ENCODE results near the gene ASB10.

Gene ASB10

GRCh38 chr7:151188252-151188542 is 1.1 kb upstream of the ASB10 start:
- no peak overlapping the region for H3K4me3 ChIP-seq (ENCODE audit: low read depth, low read length)
- TF ChIP-seq, protein P1, sequence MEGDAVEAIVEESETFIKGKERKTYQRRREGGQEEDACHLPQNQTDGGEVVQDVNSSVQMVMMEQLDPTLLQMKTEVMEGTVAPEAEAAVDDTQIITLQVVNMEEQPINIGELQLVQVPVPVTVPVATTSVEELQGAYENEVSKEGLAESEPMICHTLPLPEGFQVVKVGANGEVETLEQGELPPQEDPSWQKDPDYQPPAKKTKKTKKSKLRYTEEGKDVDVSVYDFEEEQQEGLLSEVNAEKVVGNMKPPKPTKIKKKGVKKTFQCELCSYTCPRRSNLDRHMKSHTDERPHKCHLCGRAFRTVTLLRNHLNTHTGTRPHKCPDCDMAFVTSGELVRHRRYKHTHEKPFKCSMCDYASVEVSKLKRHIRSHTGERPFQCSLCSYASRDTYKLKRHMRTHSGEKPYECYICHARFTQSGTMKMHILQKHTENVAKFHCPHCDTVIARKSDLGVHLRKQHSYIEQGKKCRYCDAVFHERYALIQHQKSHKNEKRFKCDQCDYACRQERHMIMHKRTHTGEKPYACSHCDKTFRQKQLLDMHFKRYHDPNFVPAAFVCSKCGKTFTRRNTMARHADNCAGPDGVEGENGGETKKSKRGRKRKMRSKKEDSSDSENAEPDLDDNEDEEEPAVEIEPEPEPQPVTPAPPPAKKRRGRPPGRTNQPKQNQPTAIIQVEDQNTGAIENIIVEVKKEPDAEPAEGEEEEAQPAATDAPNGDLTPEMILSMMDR (IDR thresholded peaks at IDR 0.05; ENCODE audit: borderline replicate concordance, insufficient read depth, low read depth, low read length) = no peak

GRCh38 chr7:151187409-151188251 is 580 bp upstream of the ASB10 start:
- no peak overlapping the region for H3K4me3 ChIP-seq (ENCODE audit: low read depth, low read length)
- TF ChIP-seq, protein P1 (IDR thresholded peaks at IDR 0.05; ENCODE audit: borderline replicate concordance, insufficient read depth, low read depth, low read length) = no peak

DNA sequence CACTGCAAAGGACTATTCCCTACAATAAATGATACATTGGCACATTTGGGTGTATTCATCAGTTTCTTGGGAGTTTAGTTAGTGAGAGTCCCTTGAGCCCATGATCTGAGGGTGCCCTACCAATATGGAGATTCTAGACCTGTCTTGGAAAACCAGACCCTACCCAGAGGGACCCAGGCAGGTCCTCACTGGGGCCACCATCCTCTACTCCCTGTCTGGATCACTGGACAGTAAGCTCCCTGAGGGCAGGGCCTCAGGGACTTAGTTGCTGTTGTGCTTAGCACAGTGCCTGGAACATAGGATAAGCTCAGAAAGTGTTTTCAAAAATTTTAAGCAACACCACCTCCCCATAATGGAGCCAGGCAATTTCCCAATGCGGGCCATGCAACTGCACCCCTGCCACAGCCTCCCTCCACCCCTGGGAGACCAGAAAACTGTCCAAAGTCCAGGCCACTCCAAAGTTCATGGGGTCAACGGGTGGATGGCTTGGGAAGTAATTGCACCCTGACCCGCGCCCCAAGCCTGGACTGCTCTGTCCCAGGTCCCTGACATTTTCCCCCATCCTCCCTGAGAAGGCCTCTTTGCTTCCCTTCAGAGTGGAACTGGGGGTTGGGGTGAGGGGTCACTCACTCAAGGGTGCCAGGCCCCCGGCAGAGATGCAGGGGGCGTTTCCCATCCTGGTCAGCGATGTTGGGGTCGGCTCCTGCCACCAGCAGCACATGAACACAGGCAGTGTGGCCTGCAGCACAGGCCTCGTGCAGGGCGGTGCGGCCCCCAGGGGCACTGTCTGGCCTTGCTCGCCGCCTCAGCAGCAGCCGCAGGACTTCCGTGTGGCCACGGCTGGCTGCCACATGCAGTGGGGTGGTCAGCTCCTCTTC is 1.0 kb downstream of the ASB10 start:
- no peak overlapping the region for H3K4me3 ChIP-seq (ENCODE audit: low read depth, low read length)
- TF ChIP-seq, protein P1 (IDR thresholded peaks at IDR 0.05; ENCODE audit: borderline replicate concordance, insufficient read depth, low read depth, low read length) = no peak

DNA sequence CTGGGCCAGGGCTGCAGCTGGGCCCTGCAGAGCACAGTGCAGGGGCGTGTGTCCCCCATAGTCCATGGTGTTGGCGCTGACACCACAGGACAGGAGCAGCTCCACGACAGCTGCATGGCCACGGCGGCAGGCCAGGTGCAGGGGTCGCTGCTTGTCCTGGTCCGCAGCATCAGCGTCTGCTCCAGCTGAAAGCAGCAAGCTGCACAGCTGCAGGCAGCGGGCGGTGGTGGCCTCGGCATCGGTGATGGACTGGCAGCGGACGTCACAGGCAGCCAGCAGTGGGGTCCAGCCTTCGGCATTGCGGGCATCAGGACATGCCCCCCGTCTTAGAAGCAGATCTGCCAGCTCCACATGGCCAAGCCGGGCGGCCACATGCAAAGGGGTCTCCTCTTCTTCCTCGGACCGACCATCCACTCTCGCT is 6.0 kb downstream of the ASB10 start:
- TF ChIP-seq, protein P1 (IDR thresholded peaks at IDR 0.05; ENCODE audit: borderline replicate concordance, insufficient read depth, low read depth, low read length) = no peak
- no peak overlapping the region for H3K4me3 ChIP-seq (ENCODE audit: low read depth, low read length)

DNA sequence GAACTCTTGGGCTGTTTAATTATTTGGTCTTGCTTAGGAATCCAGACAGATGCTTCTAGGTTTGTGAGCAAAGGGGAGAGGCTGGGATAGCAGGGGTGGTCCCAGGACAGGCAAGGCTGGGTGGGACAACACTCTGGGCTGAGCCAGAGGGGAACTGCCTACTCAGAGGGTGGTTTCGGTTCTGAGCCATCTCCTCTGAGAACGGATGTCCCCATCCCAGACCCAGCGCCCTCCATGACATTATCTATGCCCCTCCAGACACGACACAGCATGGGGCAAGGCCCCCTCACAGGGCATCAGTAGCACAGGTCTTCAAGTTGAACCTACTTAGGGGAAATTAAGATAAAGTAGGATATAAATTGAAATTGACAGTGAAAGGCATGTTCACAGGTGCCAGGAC is 7.1 kb downstream of the ASB10 start:
- TF ChIP-seq, protein P1 (IDR thresholded peaks at IDR 0.05; ENCODE audit: borderline replicate concordance, insufficient read depth, low read depth, low read length) = no peak
- no peak overlapping the region for H3K4me3 ChIP-seq (ENCODE audit: low read depth, low read length)

DNA sequence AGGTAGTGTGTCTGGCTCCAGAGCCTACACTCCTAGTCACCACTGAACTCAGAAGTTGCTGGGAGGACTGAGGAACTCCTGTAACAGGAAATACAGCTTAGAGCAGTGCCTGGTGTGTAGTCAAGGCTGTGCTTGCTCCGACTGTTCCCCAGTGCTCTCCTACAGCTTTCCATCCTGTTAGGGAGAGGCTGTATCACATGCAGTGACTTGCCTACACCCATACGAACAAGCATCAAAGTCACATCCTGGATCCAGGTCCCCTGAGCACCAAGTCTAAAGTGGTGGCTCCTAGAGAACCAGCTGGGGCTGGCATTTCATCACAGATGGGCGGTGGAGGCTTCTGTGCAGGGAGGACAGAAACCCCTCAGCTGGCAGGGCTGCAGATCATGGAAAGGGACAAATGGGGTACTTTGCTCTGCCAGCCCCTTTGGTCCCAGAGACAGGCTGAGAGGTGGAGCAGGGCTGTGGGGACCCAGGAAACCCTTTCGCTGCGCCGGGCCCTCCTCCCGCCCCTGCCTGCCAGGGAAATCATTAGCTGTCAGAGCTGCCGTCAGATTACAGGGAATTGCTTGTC is 7.7 kb downstream of the ASB10 start:
- H3K4me3 ChIP-seq (ENCODE audit: low read depth, low read length) = no peak overlapping the region
- TF ChIP-seq, protein P1 (IDR thresholded peaks at IDR 0.05; ENCODE audit: borderline replicate concordance, insufficient read depth, low read depth, low read length) = no peak

Data from GM12875 (cell line).